RWPE2 (cell line): Measurements from ENCODE around the gene IYD.

Experiments used
- ATAC-seq: fragments of 200-7000 bp; cut with Tn5 transposase; 3 replicates; pipeline ENCODE4 v1.9.1; 2021; ENCODE audit warnings: low read depth
- DNase-seq: peaks from one replicate; pipeline ENCODE4 v3.0.0-alpha.2; 2020; ENCODE audit warnings: low spot score
- H3K27ac ChIP-seq: fragments of 450-650 bp; 2 replicates; pipeline ENCODE4 v1.5.1; 2017; ENCODE audit warnings: mild to moderate bottlenecking; ENCODE audit not compliant: poor library complexity, severe bottlenecking
- H3K27me3 ChIP-seq: fragments of 250-450 bp; sonication (Bioruptor Pico); 2 replicates; pipeline ENCODE4 v1.5.1; 2021; ENCODE audit warnings: mild to moderate bottlenecking, moderate library complexity; ENCODE audit not compliant: insufficient read depth, poor library complexity, severe bottlenecking
- H3K36me3 ChIP-seq: fragments of 250-450 bp; sonication (Bioruptor Pico); 2 replicates; pipeline ENCODE4 v1.5.1; 2020; ENCODE audit warnings: low read depth, mild to moderate bottlenecking, moderate library complexity
- H3K4me1 ChIP-seq: fragments of 250-450 bp; sonication (Bioruptor Pico); 2 replicates; pipeline ENCODE4 v1.5.1; 2021; ENCODE audit warnings: mild to moderate bottlenecking, moderate library complexity; ENCODE audit not compliant: insufficient read depth, poor library complexity, severe bottlenecking
- H3K4me3 ChIP-seq: fragments of 250-450 bp; sonication (Bioruptor Pico); 2 replicates; pipeline ENCODE4 v1.5.1; 2021; ENCODE audit warnings: mild to moderate bottlenecking, moderate library complexity; ENCODE audit not compliant: severe bottlenecking
- H3K9me3 ChIP-seq: fragments of 250-450 bp; sonication (Bioruptor Pico); 2 replicates; pipeline ENCODE4 v1.5.1; 2021; ENCODE audit warnings: mild to moderate bottlenecking, moderate library complexity; ENCODE audit not compliant: severe bottlenecking
- TF ChIP-seq, protein P1 (sequence below): fragments of 450-650 bp; IDR thresholded peaks from one replicate; pipeline ENCODE4 v1.5.1; 2017; ENCODE audit warnings: mild to moderate bottlenecking, moderate library complexity; ENCODE audit not compliant: poor library complexity, severe bottlenecking

The IYD gene

DNA sequence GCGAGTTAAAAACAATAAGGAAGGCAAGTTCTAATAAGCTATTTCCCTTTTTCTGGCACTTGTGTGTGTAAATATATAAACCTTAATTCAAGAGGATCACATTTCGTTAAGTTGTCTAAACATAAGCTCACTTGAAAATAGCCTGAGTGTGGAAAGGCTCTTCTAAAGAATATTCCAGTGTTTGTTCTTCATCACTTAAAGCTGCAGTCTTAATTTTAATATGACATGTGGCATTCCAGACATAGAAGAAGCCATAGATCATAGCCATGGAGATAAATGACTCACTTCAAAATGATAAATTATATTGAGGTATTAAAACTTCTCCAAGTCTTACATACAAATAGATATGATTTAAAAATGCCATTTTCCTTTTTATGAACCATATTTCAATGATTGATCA, 42.1 kb downstream of the IYD start:
- Histone ChIP-seq H3K27me3 (no peaks in the 10 kb centered on the region), H3K4me3 (no peak overlapping the region), H3K9me3 (no peaks in the 10 kb centered on the region), H3K27ac (no peak overlapping the region), H3K4me1 (peaks cover 23% of the 10 kb centered on the region), H3K36me3 (no peaks in the 10 kb centered on the region)
- ATAC-seq, result peak; percentile 79
- no peak for DNase-seq
- TF ChIP-seq, protein P1, sequence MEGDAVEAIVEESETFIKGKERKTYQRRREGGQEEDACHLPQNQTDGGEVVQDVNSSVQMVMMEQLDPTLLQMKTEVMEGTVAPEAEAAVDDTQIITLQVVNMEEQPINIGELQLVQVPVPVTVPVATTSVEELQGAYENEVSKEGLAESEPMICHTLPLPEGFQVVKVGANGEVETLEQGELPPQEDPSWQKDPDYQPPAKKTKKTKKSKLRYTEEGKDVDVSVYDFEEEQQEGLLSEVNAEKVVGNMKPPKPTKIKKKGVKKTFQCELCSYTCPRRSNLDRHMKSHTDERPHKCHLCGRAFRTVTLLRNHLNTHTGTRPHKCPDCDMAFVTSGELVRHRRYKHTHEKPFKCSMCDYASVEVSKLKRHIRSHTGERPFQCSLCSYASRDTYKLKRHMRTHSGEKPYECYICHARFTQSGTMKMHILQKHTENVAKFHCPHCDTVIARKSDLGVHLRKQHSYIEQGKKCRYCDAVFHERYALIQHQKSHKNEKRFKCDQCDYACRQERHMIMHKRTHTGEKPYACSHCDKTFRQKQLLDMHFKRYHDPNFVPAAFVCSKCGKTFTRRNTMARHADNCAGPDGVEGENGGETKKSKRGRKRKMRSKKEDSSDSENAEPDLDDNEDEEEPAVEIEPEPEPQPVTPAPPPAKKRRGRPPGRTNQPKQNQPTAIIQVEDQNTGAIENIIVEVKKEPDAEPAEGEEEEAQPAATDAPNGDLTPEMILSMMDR, result no peak

DNA sequence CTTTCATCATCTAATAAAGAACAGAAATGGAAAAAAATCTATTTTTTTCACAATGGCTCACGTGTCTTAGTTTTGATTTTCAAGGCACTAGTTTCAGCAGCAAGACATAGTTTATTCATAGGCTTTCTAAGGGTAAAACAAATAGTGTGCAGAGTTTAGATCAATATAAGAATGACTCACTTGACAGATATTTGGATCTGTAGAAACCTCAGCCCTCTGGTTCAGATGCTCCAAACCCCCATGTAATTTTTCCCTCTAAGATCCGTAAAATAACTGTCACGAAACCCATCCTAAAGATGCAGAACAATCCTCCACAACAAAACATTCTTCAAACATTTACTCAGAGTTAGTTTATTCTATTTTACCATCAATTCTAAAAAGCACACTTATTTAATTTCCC, 43.4 kb downstream of the IYD start:
- Histone ChIP-seq H3K9me3 (no peaks in the 10 kb centered on the region), H3K4me1 (peaks cover 23% of the 10 kb centered on the region), H3K36me3 (no peaks in the 10 kb centered on the region), H3K4me3 (no peak overlapping the region), H3K27me3 (no peaks in the 10 kb centered on the region), H3K27ac (no peak overlapping the region)
- TF ChIP-seq, protein P1, result no peak
- DNase-seq (no peak), ATAC-seq (no peak)

DNA sequence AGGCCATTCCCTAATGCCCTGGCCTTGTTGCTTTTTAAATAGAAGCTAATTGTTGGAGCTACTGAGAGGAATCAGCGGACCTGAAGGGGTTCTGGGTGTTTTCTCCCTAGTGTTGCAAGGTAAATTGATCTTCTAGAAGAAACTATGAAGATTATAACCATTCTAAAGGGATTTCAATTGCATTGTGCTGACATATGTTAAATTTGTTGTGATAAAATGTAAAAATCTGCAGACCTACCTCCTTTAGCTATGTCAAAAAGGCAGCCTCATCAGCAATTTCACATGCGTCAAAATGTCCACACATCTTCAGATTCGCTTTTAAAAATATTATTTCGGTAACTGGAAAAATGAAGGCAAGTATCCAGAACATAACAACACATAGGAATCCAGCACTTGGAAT, 44.4 kb downstream of the IYD start:
- DNase-seq, result no peak

DNA sequence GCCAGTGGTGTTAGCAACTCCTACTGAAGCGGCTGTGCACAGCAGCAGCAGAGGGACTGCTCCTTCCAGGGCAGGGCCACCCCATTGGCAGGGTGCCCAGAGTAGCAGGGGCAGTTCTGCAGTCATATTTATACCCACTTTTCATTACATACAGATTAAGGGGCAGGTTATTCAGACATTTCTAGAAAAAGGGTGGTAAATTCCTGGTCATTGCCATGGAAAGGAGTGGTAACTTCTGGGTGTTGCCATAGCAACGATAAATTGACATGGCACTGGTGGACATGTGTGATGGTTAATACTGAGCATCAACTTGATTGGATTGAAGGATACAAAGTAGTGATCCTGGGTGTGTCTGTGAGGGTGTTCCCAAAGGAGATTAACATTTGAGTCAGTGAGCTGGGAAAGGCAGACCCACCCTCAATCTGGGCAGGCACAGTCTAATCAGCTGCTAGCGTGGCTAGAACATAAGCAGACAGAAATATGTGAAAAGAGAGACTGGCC, 45.0 kb downstream of the IYD start:
- TF ChIP-seq, protein P1, result no peak
- Histone ChIP-seq H3K27ac (no peak overlapping the region), H3K9me3 (no peaks in the 10 kb centered on the region), H3K4me3 (no peak overlapping the region), H3K4me1 (peaks cover 26% of the 10 kb centered on the region), H3K27me3 (no peaks in the 10 kb centered on the region), H3K36me3 (no peaks in the 10 kb centered on the region)
- DNase-seq (no peak), ATAC-seq (no peak)

More for the DNA sequence above, 44.4 kb downstream of the IYD start:
- ATAC-seq, result no peak
- Histone ChIP-seq H3K4me3 (no peak overlapping the region), H3K4me1 (peaks cover 27% of the 10 kb centered on the region), H3K9me3 (no peaks in the 10 kb centered on the region), H3K27ac (no peak overlapping the region), H3K27me3 (no peaks in the 10 kb centered on the region), H3K36me3 (no peaks in the 10 kb centered on the region)
- TF ChIP-seq, protein P1, result no peak

DNA sequence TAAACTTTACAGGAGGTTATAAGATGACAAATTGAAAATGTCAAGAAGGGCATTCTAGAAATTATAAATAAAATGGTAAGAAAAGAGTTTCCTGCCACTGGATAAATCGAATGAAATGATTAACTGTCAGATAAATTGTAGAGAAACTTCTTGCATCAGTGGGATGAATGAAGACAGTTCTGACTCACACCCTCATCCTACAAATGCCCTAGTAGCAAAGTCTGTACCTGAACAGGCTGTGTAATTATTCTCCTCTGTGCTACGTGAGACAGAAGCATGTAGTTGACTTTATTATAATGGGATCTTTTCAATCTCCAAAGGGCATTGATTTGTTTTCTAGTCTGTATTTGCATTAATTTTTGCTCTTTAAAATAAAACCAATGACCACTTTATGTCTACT, 47.3 kb downstream of the IYD start:
- H3K27ac ChIP-seq, result no peak overlapping the region
- TF ChIP-seq, protein P1, result no peak
- no peaks in the 10 kb centered on the region for H3K27me3 ChIP-seq
- no peaks in the 10 kb centered on the region for H3K9me3 ChIP-seq
- no peak for DNase-seq
- H3K4me1 ChIP-seq, result peaks cover 10% of the 10 kb centered on the region
- no peak for ATAC-seq
- no peak overlapping the region for H3K4me3 ChIP-seq
- H3K36me3 ChIP-seq, result no peaks in the 10 kb centered on the region
